IMR-90 (cell line): ENCODE results near the gene CYP2W1.
"Not testable (repeated sequence)": the region's sequence is repeated elsewhere in the genome, so short reads cannot be mapped to it uniquely, and the experiment has no call there.

Experiments
- BHLHE40 ChIP-seq: fragments of 150-350 bp; IDR thresholded peaks from 2 replicates; pipeline ENCODE4 v1.6.1; 2016; ENCODE audit warnings: mild to moderate bottlenecking, low read depth, low read length
- CEBPB ChIP-seq: IDR thresholded peaks from 2 replicates; pipeline ENCODE4 v1.6.1; 2012; ENCODE audit warnings: low read depth, low read length, improper control_type of control experiment
- CHD1 ChIP-seq: IDR thresholded peaks from 2 replicates; pipeline ENCODE4 v1.6.1; 2012; ENCODE audit warnings: low read depth, low read length, improper control_type of control experiment
- MAZ ChIP-seq: IDR thresholded peaks from 2 replicates; pipeline ENCODE4 v1.6.1; 2012; ENCODE audit warnings: low read depth, mild to moderate bottlenecking, low read length, improper control_type of control experiment, moderate library complexity, borderline replicate concordance
- MXI1 ChIP-seq: IDR thresholded peaks from 2 replicates; pipeline ENCODE4 v1.6.1; 2012; ENCODE audit warnings: low read depth, mild to moderate bottlenecking, low read length, moderate library complexity, borderline replicate concordance
- NFE2L2 ChIP-seq: fragments of 150-350 bp; IDR thresholded peaks from 2 replicates; pipeline ENCODE4 v1.6.1; 2016; ENCODE audit warnings: low read depth, mild to moderate bottlenecking, low read length
- POLR2A ChIP-seq: IDR thresholded peaks from 2 replicates; pipeline ENCODE4 v1.6.1; 2012; ENCODE audit warnings: mild to moderate bottlenecking, low read depth, low read length
- RAD21 ChIP-seq: IDR thresholded peaks from 2 replicates; pipeline ENCODE4 v1.6.1; 2012; ENCODE audit warnings: low read length, improper control_type of control experiment
- SMC3 ChIP-seq: fragments of 150-350 bp; IDR thresholded peaks from 2 replicates; pipeline ENCODE4 v1.6.1; 2016; ENCODE audit warnings: low read depth, mild to moderate bottlenecking, antibody characterized with exemption, low read length, moderate library complexity
- TF ChIP-seq, protein P1 (sequence below): conservative IDR thresholded peaks from 2 replicates; pipeline ENCODE4 v1.5.1; 2012; ENCODE audit warnings: mild to moderate bottlenecking, low read depth, low read length, improper control_type of control experiment
- TF ChIP-seq, protein P2 (sequence below): fragments of 150-350 bp; IDR thresholded peaks from 2 replicates; pipeline ENCODE4 v1.6.1; 2016; ENCODE audit warnings: low read depth, mild to moderate bottlenecking, low read length, moderate library complexity, borderline replicate concordance

DNA sequence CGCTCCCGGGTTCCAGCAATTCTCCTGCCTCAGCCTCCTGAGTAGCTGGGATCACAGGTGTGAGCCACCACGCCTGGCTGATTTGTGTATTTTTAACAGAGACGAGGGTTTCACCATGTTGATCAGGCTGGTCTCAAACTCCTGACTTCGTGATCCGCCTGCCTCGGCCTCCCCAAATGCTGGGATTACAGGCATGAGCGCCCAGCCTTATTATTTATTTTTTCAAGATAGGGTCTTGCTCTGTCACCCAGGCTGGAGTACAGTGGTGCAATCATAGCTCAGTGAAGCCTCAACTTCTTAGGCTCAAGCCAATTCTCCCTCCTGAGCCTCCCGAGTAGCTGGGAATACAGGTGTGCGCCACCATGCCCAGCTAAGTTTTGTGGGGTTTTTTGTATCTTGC is 23.2 kb upstream of the CYP2W1 start:
- not testable (repeated sequence) for TF ChIP-seq CHD1, CEBPB, POLR2A, SMC3, MXI1, RAD21, BHLHE40, MAZ, NFE2L2
- TF ChIP-seq, protein P1, sequence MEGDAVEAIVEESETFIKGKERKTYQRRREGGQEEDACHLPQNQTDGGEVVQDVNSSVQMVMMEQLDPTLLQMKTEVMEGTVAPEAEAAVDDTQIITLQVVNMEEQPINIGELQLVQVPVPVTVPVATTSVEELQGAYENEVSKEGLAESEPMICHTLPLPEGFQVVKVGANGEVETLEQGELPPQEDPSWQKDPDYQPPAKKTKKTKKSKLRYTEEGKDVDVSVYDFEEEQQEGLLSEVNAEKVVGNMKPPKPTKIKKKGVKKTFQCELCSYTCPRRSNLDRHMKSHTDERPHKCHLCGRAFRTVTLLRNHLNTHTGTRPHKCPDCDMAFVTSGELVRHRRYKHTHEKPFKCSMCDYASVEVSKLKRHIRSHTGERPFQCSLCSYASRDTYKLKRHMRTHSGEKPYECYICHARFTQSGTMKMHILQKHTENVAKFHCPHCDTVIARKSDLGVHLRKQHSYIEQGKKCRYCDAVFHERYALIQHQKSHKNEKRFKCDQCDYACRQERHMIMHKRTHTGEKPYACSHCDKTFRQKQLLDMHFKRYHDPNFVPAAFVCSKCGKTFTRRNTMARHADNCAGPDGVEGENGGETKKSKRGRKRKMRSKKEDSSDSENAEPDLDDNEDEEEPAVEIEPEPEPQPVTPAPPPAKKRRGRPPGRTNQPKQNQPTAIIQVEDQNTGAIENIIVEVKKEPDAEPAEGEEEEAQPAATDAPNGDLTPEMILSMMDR = not testable (repeated sequence)
- TF ChIP-seq, protein P2, sequence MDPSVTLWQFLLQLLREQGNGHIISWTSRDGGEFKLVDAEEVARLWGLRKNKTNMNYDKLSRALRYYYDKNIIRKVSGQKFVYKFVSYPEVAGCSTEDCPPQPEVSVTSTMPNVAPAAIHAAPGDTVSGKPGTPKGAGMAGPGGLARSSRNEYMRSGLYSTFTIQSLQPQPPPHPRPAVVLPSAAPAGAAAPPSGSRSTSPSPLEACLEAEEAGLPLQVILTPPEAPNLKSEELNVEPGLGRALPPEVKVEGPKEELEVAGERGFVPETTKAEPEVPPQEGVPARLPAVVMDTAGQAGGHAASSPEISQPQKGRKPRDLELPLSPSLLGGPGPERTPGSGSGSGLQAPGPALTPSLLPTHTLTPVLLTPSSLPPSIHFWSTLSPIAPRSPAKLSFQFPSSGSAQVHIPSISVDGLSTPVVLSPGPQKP = not testable (repeated sequence)
